ENCODE results near the gene ISM1. TPM values are rescaled to one million over a fixed set of nuclear protein-coding genes. Genes with fewer than 3 reads are reported as not detected.

Gene ISM1
- total and polyA plus RNA-seq, 2 of the 13 experiments (the other 11 are each of a cell fraction or from before 2014, with no cell fraction given): 0.40 to 1.4 TPM

- TF ChIP-seq ZNF800 (CRISPR knock-in tag; IDR thresholded peaks at IDR 0.05) (peak; percentile 96), MLX (CRISPR knock-in tag; IDR thresholded peaks at IDR 0.05) (0 out of 2 replicates have a peak, but pooled peaks have one; percentile 37), ETS1 (CRISPR knock-in tag; IDR thresholded peaks at IDR 0.05) (no peak; the same call in 1 of the 2 replicates), ZC3H13 (CRISPR knock-in tag; IDR thresholded peaks at IDR 0.05) (peak; percentile 81; the same call in 1 of the 2 replicates), SMAD3 (CRISPR knock-in tag; IDR thresholded peaks at IDR 0.05) (no peak), MTERF4 (CRISPR knock-in tag; IDR thresholded peaks at IDR 0.05) (peak; percentile 76; the same call in 1 of the 2 replicates), ELF3 (CRISPR knock-in tag; IDR thresholded peaks at IDR 0.05) (no peak), ZNF557 (CRISPR knock-in tag; IDR thresholded peaks at IDR 0.05) (peak; percentile 65; the same call in 1 of the 2 replicates), GMEB1 (CRISPR knock-in tag; IDR thresholded peaks at IDR 0.05; ENCODE audit: borderline replicate concordance) (no peak), ZNF282 (IDR thresholded peaks at IDR 0.05; ENCODE audit: partially characterized antibody) (no peak), BCL3 (CRISPR knock-in tag; IDR thresholded peaks at IDR 0.05) (peak; percentile 91), AGO1 (IDR thresholded peaks at IDR 0.05; ENCODE audit: low read depth, low read length, poor library complexity, severe bottlenecking) (peak; percentile 35), ZNF234 (CRISPR knock-in tag; conservative IDR thresholded peaks at IDR 0.05) (no peak), CBX5 (CRISPR knock-in tag; IDR thresholded peaks at IDR 0.05; ENCODE audit: borderline replicate concordance) (no peak), MTF1 (CRISPR knock-in tag; IDR thresholded peaks at IDR 0.05) (peak; percentile 79; the same call in 1 of the 2 replicates), RBAK (CRISPR knock-in tag; IDR thresholded peaks at IDR 0.05) (no peak), BRCA1 (CRISPR knock-in tag; IDR thresholded peaks at IDR 0.05) (no peak), MXD3 (CRISPR knock-in tag; IDR thresholded peaks at IDR 0.05) (peak; percentile 84; the same call in 1 of the 2 replicates), ZBTB7A (CRISPR knock-in tag; IDR thresholded peaks at IDR 0.05) (peak; percentile 81), ARNT2 (CRISPR knock-in tag; IDR thresholded peaks at IDR 0.05; ENCODE audit: low read depth) (peak; percentile 43; the same call in 1 of the 2 replicates)
Observed at GRCh38 chr20:13220194-13220903, 725 bp upstream of the ISM1 start (continued).

Data from HepG2 (cell line).